Pulmonary artery endothelial cell (primary cell): ENCODE results near the gene PUS3. TPM values are rescaled to one million over a fixed set of nuclear protein-coding genes. Genes with fewer than 3 reads are reported as not detected.
"Not testable (repeated sequence)": the region's sequence is repeated elsewhere in the genome, so short reads cannot be mapped to it uniquely, and the experiment has no call there.

Source experiments
- DNase-seq: peaks from one replicate; pipeline ENCODE4 v3.0.0-alpha.2; 2011; ENCODE audit warnings: low read depth, low spot score
- total RNA-seq: library from RNA; depleted of rRNA; stranded (reverse); fragments of >200 nt; gene quantifications from 2 replicates; pipeline ENCODE4 v1.2.3, GENCODE V29; 2014

Gene PUS3
- total RNA-seq, 1 donor from 2014 or later: 14.4 TPM

DNA sequence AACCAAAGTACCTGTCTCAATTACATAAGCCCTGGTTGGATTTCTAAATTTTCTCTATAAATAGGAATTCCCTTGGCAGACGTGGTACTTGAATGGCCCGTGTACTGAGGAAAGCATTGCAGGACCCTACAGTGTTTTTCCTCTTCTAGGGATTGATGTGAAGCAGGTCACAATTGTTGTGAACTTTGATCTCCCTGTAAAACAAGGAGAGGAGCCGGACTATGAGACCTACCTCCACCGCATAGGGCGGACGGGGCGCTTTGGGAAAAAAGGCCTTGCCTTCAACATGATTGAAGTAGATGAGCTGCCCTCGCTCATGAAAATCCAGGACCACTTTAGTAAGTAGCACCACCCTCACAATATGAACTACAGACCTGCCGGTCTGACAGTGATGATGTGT, 18.0 kb upstream of the PUS3 start:
- DNase-seq: no peak

DNA sequence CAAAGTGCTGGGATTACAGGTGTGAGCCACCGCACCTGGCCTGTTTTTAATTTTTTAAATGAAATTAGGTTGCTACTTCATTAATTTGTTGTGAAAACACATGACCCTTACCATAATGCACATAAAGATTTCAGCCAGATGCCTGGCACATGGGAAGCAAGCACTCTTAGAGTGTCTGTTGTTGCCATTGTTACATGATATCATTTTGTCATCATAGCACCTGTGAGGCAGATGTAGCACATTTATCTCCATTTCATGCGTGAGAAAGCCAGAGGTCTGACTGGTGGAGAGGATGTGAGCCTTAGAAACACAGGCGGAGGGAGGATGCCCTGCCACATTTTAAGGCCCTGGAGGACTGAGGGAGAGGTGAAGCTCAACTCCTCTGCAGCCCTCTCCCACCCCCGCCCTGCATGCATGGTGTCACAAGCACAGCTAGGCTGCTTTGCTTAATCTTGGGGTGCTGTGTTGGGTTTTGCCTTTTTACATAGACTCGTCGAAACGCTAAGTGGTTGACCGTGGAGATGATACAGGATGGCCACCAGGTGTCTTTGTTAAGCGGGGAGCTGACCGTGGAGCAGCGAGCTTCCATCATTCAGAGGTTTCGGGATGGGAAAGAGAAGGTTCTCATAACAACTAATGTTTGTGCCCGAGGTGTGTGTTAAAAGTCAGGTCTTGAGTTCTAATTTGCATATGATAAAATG, 15.3 kb upstream of the PUS3 start:
- DNase-seq: no peak

DNA sequence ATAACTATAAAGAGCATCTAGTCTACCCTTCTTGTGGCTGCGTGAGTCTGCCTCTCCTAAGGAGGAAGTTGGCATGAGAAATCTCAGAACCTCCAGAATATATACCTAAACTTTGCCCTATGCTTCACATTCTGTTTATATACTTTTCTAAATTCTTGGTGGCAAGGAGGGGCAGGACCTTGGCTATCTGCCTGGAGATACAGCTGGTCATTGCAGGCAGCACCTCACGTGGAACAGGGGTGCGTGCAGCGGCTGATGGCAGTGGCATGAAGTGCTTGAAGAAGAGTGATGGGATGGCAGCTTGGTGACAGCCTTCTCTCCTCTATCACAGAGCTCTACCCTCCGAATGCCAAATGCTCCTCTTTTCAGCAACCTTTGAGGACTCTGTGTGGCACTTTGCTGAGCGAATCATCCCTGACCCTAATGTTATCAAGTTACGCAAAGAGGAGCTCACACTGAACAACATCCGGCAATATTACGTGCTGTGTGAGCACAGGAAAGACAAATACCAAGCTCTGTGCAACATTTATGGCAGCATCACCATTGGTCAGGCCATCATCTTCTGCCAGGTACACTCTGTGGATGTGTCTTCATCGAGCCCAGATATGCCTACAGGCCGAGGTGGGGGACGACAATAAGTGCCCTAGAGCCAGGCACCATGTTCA, 13.8 kb upstream of the PUS3 start:
- DNase-seq: no peak

DNA sequence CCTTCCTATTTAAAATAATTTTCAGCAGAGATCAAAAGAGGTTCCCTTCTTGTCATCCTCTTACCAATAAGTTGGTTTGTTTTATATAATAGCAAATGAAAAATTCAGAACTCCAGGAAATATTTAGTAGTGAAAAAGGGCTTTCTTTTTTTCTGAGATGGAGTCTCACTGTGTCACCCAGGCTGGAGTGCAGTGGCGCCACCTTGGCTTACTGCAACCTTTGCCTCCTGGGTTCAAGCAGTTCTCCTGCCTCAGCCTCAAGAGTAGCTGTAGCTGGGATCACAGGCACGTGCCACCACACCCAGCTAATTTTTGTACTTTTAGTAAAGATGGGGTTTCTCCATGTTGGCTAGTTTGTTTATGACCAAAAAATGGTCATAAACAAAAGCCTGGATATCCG, 11.6 kb upstream of the PUS3 start:
- not testable (repeated sequence) for DNase-seq

DNA sequence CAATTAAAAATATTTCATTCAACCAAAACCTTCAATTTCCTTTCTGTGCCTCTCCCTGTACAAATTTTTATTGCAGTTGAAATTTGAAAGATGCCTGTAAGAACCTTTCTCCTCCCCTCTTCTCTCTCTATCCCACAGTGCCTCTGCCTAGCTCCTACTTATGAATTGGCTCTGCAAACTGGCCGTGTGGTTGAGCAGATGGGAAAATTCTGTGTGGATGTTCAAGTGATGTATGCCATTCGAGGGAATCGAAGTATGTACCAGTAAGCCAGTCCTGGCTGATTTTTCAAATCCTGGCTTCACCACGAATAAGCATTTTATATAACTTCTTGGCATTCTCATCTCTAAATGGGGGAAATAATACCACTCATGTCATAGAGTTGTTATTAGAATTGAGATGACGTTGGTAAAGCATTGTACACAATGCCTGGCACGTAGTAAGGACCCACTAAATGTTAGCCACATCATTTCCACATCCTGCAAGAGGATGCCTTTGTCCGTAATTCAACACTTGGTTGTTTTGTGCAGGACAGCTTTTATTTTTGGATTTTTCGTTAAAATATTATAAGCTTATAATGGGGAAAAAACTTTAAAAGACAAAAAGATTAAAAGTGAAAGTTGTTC, 7.3 kb upstream of the PUS3 start:
- DNase-seq: no peak

DNA sequence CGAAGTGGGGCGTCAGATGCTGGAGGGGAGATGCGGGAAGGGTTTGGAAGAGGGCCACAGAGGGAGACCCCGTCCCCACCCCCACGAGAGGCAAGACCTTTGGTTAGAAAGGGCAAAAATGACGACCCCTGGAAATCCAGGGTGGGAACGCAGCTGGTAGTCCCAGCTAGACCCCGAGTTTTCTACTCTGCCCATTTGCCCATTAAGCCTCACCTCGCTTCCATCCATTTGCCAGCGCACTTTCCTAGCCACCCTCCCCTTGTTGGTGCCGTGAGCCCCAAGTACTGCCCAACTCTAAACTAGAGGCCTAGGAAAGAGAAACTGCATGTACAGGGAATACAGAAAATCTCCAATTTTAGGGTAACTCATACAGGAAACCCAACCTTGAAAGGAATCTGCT, 1.7 kb upstream of the PUS3 start:
- no peak for DNase-seq

DNA sequence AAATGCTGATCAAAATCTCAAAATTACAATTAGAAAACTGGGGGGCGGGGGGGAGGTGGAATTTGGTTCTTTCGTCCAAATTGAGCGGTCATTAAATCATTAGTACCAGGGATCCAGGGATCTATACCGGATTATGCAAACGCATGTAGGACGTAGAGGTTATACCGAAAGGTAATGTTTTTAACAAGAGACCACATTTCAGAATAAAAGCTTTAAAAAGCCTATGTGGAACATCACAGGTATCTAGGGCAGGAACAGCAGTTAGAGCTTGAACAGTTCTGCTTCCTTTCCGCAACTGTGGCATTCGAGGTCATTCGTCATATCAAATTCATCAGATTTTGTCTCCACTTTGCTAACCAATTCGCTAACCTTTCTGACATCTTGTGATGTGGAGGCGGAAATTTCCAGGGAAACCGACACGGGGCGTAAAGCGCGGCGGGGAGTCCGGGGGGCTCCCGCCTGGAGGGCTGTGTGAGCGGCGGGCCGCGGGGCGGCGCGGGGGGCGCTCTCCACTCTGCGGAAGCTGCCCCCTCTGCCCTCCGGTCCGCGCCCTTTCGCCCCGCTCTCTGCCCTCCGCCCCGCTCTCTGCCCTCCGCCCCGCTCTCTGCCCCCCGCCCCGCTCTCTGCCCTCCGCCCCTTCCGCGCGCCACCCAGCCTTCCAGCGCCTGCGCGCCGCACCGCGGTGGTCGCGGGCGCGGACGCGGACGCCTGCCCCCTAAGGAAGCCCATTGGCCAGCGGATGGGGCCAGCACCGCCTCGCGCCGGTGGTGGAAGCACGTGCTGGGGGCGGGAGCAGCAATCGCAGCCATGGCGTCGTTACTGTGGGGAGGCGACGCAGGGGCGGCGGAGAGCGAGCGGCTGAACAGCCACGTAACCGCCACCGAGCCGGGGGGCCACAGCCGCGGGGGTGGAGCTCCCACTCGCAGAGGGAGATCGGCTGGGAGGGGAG, 979 bp upstream of the PUS3 start, which contains the start of gene DDX25:
Gene DDX25 (plus strand): TSS at position 798 of the 949 bp plus-strand sequence. CDS start 10 bp downstream, at position 808.
- DNase-seq: no peak

DNA sequence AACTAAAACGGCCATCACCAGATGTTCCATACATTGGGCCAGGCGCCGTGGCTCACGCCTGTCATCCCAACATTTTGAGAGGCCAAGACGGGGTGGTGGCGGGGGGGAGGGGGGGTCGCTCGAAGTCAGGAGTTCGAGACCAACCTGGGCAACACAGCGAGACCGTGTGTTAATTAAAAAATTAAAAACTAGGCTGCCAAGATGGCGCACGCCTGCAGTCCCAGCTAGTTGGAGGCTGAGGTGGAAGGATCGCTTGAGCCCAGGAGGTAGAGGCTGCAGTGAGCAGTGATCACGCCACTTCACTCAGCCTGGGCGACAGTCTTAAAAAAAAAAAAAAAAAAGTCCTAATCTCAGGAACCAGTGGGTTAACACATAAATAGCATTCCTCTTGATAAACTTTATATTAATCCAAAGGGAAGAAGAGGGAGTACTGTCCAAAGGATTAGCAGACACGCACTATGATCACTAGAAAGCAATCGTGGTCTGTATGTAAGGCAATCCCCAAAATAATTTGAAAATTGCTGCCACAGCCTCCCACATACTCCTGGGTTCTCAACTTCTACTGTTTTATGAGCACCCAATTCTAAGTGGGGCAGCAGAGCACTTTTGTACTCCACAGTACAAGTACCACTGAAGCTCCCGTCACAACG, 604 bp downstream of the PUS3 start:
- no peak for DNase-seq

DNA sequence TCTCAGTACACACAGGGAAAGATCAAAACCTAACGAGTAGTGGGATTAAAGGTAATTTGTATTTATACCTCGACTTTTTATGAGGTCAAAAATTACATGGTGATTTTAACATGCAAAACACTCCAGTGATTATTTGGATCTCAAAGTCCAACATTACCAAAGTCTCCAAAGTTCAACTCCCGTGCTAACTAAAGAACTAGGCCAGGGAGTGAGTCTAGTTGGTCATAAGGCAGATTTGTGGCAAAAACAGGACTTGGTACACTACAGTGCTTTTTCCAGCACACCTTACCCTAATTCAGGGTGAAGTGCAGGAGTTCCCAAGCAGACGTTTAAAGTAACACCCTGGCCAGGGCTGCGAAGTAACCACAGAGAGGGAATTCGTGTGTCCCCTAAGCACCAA, 1.1 kb downstream of the PUS3 start:
- no peak for DNase-seq

DNA sequence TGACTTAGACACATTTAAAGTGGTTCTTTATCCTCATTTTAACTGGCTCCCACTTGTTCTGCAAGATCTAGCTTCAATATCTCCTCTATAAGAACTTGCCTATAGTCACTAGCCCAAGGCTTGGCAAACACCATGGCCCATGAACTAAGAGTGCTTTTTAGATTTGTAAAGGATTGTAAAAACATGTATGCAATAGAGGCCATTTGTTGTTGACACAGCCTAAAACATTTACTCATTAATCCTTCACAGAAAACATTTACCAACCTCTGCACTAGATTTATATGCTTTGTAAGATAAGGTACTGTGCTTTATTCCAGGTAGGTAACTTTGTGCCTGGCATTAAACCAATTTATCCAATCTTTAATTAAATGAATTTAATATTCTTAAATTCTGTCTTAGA, 10.0 kb downstream of the PUS3 start:
- no peak for DNase-seq

DNA sequence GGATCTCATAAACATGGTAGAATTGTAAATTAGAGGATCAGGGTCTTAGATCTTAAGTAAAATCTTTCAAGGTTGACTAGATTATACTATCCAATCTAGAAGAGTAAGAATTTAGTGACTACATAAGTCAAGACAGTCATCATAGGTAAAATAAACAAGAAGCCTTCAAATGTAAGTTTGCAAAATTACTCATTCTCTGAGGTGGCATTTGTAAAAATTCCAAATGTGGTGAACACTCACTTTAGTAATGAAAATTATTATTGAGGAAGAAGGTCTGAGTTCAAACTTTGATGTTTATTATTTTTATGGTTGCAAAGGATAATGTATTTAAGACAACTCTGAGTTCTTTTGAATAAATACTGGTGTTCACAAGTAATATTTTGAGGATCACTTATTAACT, 10.9 kb downstream of the PUS3 start:
- no peak for DNase-seq

DNA sequence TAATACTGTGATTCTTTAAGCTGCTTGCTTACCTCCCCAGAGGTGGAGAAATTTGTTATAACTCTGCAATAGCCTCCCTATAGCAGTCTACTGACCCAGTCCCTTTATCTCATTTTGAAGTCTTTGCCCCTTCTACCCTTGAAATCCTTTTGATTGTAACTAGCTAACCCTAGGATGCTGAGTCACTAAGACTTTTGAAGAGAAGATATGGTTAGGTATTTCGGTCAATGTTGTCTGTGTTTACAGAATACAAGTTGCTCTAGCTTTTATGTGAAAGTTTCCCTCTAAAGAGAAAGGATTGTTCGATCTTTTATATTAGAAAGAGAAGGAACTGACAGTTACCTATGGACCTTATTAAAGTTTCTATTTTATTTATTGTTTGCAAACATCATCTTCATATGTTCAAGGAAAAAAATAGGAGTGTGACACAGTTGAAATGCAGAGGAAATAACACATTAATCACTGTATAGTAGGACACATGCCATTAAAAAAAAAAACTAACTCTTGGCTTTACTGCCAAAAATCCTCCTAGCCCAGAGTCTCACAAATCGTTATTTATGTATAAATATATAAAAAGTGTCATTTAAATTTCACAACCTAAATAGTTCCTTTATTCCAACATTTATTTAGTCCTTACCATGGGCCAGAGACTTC, 12.4 kb downstream of the PUS3 start:
- no peak for DNase-seq

DNA sequence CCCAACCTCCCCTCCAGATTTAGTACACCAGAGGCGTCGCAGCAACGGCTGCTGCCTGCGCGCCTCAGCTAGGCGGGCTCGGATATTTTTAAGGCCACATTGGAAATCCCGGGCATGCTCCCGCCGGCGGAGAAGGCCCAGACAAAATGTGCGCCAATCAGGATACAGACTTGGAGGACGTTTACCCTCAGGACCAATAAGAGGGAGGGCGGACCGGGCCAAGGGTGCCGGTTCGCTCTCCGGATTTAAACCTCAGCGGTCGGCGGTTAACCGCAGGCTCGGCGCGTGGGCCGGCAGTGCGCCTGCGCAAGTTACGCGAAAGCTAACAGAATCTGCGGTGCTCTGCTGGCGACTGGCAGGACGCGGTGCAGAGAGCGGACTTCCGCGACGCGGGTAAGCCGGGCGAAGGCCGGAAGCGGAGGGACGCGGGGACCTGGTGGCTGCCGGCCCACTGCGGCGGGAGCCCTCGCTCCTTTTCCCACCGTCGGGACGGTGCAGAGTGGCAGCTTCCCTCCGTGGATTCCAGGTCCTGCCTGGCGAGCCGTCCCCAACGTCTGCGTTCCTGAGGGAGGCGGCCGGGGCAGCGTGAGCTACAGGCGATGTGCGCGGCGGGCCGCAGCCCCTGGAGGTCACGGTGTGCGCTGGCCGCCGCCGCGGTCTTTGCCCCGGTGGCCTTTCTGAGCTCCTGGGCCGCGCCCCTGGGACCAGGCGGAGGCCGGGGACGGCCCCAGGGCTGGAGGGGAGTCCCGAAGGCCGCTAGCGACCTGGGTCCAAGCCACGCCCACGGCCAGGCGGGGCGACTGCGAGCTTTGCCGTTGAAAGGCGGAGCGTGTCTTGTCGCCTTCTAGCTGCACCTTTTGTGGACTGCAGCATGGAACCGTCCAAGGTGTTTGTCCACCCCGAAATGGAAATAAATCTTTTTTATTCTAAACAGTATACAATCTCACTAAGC, 15.4 kb downstream of the PUS3 start, which contains the start of gene HYLS1:
Gene HYLS1 (plus strand): TSS at position 296 of the 952 bp plus-strand sequence. CDS start 11,701 bp downstream, outside the sequence.
- DNase-seq: peak; percentile 89

DNA sequence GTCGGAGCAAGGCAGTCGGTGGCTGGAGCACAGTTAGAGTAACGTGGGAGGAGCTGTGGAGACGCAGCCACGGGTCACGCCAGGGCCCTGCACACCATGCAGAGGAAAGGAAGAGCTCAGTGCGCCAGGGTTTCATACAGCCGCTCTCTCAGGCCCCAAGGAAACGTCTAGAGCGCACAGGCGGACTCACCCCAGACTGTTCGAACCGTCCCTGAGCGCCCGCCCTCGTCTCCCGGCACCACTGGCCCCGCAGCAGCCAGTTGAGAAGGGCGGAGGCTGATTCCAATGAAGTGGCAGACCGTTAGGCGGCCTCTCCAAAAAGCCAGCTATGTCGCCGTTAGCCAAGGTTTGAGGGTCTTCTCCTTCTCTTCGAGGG, 16.0 kb downstream of the PUS3 start:
- DNase-seq: no peak

DNA sequence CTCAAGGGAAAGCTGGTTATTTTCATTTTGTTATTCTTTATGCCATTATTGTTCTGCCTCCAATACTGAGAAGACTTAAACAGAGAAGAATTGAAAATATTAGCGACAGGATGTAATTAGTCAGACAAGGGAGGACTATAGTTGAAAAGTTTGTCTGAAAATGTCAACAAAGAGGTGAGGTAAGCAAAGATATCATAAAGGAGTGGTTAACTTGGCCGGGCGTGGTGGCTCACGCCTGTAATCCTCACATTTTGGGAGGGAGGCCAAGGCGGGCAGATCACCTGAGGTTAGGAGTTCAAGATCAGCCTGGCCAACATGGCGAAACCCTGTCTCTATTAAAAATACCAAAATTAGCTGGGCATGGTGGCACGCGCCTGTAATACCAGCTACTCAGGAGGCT, 19.6 kb downstream of the PUS3 start:
- DNase-seq: no peak

DNA sequence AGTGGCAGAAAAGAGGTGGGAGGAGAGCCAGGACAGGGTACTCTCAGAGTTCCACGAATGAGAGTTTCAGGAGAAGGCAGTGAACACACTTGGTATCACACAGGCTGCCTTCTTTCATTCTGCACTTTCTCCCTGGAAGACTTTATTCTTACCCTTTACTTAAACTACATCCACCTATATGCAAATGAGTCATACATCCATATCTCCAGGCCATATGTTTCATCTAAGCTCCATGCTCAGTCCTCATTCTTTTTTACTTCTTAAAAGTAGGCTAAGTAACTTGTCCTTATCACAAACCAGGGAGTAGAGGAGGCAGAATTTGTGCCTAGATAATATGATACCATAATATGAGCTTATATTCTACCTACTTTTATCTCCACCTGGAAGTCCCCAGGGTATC, 21.7 kb downstream of the PUS3 start:
- no peak for DNase-seq

DNA sequence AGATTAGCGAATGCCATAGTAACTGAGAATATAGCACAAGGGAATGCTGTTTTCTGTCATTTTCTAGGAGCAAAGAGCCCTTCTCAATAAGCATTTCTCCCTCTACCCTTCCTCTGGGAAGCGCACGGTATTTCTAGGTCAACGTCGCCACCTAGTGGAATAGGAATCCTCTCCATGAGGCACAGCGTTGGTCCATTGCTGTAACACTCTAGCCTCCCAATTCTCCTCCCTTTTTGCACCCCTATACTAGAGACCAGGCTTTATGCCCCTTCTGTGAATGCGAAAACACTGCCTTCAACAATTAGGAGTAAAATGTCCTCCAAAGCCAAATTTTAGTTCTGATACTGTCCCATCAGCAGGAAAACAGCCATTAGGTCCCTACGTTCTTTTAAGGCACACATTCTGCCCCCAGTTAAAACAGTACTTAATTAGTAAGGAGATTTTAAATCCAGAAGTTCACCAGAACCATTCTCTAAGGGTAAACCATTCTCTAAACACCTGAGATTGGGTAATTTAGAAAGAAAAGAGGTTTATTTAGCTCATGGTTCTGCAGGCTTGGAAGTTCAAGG, 28.4 kb downstream of the PUS3 start:
- DNase-seq: peak; percentile 40

DNA sequence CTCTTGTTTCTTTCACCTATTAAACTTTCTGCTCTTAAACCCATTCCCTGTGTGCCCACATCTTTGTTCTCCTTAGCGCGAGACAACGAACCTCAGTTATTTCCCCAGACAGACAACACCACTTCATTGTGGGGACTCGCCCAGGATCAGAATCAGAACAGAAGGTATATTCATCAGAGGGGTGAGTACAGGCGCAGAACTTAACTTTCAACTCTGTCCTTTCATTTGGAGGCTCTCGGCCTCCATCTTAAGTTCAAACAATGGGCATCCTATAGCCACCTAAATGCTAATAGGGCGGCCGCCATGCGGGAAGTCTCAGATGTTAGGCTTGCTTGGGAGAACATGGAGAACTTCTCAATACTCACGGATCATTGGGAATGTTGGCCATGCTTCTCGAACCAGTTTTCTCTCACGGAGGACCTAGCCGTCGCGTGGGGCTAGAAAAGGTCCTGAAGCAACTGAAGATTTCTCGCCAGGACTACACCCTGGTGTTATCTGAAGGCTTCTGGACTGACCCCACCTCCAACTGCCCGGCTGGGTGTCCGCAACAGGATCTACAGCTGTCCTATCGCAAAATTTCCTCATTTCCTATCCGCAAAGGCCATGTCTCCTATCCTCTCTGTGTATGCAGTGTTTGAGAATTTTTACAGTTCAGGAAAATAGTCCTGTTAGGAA, 29.0 kb downstream of the PUS3 start:
- DNase-seq: no peak

DNA sequence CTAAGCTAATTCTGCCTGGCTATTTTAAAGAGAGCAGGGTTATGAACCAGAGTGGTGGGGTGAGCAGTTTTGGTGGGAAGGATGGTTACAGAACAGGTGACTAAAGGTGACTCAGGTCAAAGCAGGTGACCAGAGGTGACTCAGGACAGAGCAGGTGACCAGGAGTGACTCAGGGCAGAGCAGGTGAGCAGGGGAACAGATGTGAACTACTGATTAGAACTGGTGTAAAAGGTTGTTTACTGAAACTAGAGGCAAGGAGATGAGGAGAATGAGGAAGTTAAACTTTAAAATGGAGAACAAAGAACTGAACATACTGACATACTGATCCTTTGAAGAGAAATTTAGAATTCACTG, 30.9 kb downstream of the PUS3 start:
- no peak for DNase-seq
